ENCODE measurements around the gene ADCY1. TPM values are rescaled to one million over a fixed set of nuclear protein-coding genes. Genes with fewer than 3 reads are reported as not detected.

ADCY1 gene
- total and polyA plus RNA-seq, 8 donors, result 0.55 to 2.8 (median 2.5) TPM

GRCh38 chr7:45709168-45710042, 135.2 kb downstream of the ADCY1 start:
- Histone ChIP-seq H3K27ac (no peak overlapping the region), H3K4me3 (no peak overlapping the region), H3K4me1 (no peaks in the 10 kb centered on the region), H3K27me3 (no peaks in the 10 kb centered on the region), H3K36me3 (no peaks in the 10 kb centered on the region), H3K9me3 (no peaks in the 10 kb centered on the region)
- intact Hi-C loops (cut with DNase I), result no loop called here
- ATAC-seq, result peak; percentile 44
- DNase-seq, result peak in 1 of 4 donors; percentile 71
- TF ChIP-seq CTCF (IDR thresholded peaks at IDR 0.05), result no peak

GRCh38 chr7:45710271-45711160, 136.3 kb downstream of the ADCY1 start:
- Histone ChIP-seq H3K36me3 (no peaks in the 10 kb centered on the region), H3K4me1 (no peaks in the 10 kb centered on the region), H3K4me3 (no peak overlapping the region), H3K9me3 (no peaks in the 10 kb centered on the region), H3K27ac (no peak overlapping the region), H3K27me3 (no peaks in the 10 kb centered on the region)
- intact Hi-C loops (cut with DNase I), result no loop called here
- ATAC-seq (no peak), DNase-seq (peak in 1 of 4 donors; percentile 55)
- no peak for TF ChIP-seq CTCF (IDR thresholded peaks at IDR 0.05)

GRCh38 chr7:45711161-45711490, 137.0 kb downstream of the ADCY1 start:
- ATAC-seq (no peak), DNase-seq (no peak)
- Histone ChIP-seq H3K4me1 (no peaks in the 10 kb centered on the region), H3K36me3 (no peaks in the 10 kb centered on the region), H3K27me3 (no peaks in the 10 kb centered on the region), H3K27ac (no peak overlapping the region), H3K4me3 (no peak overlapping the region), H3K9me3 (no peaks in the 10 kb centered on the region)
- TF ChIP-seq CTCF (IDR thresholded peaks at IDR 0.05), result no peak
- intact Hi-C loops (cut with DNase I), result no loop called here

- ATAC-seq (no peak), DNase-seq (no peak)
- Histone ChIP-seq H3K9me3 (no peaks in the 10 kb centered on the region), H3K36me3 (no peaks in the 10 kb centered on the region), H3K4me1 (no peaks in the 10 kb centered on the region), H3K27me3 (no peaks in the 10 kb centered on the region), H3K4me3 (no peak overlapping the region), H3K27ac (no peak overlapping the region)
- no peak for TF ChIP-seq CTCF (IDR thresholded peaks at IDR 0.05)
- intact Hi-C loops (cut with DNase I), result no loop called here
These were observed 138.0 kb downstream of the ADCY1 start for GRCh38 chr7:45712057-45712689.
